ENCODE measurements around the gene XAGE1B. TPM values are rescaled to one million over a fixed set of nuclear protein-coding genes. Genes with fewer than 3 reads are reported as not detected.
"Not testable (repeated sequence)": the region's sequence is repeated elsewhere in the genome, so short reads cannot be mapped to it uniquely, and the experiment has no call there.

The XAGE1B gene, protein sequence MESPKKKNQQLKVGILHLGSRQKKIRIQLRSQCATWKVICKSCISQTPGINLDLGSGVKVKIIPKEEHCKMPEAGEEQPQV
- 0.30 TPM for polyA plus RNA-seq (ENCODE audit: insufficient read length)

DNA sequence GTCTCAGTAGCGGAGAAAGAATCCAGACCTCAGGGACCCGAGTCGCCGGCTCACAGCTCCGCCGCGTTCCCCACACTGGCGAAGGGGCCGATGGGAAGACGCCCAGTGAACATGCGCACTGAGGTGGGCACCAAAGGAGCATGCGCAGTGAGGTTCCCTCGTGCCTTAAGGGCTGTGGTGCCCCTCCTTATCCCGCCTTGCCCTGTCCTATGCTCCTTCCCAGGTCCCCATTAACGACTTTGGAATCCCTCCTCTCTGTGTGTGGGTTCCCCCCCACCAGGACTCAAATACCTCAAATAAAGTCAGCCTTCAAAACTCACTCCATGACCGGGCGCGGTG, at the start of gene XAGE1B:
Gene XAGE1B, minus strand, starts transcription at position 77 of the 339 bp plus-strand sequence. CDS start 1,536 bp downstream, outside the sequence.
- DNase-seq (ENCODE audit: low read depth), result not testable (repeated sequence)

DNA sequence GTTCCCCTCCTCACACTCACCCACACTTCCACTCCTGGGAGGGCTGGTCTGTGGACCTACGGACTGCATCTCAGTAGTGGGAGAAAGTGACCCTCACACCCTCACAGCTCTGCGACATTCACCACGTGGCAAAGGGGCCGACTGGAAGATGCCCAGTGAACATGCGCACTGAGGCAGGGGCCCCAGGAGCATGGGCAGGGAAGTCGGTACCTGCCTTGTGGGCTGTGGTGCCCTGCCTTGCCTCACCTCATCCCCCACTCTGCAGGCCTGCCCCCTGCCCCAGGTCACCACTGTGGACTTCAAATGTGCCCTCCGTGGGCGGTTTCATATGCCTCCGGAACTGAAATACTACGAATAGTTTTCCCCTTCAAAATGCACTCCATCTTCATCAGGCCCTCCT, 46.2 kb upstream of the XAGE1B start:
- no peak for DNase-seq (ENCODE audit: low read depth)

DNA sequence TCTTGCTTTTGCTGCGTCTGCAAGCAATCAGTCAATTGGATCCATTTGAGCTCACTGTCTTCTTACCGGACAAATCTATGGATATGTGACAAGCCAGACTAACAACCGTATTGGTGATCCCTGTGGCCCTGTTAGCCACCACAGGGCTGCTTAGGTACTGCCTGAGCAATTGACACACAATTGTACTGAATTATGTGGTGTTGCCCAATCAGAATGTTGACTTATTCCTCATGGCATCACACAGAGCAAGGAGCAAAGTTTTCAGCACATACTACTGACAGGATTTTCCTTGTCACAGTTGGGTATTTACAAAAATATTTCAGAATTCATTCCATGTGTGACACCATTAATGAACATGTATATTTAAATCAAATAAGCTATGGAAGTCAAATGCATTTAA, 41.3 kb upstream of the XAGE1B start:
- no peak for DNase-seq (ENCODE audit: low read depth)

DNA sequence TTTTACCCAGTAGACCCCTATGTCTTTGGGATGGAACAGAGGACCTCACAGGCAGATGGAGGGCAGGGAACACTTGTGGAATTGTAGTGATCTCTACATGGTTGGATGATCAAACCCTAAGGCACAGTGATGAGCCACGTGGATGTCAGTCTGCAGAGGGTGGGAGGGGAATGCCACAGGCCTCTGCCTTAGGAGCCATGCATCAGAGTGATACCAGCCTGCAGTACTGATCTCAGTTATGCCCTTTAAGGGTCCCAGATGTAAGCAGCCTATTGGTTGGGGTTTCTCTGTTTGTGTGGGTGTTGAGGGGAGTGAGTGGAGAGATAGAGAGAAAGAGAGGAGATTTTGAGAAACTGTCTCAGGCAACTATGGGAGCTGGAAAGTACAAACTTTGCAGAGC, 39.9 kb upstream of the XAGE1B start:
- no peak for DNase-seq (ENCODE audit: low read depth)

DNA sequence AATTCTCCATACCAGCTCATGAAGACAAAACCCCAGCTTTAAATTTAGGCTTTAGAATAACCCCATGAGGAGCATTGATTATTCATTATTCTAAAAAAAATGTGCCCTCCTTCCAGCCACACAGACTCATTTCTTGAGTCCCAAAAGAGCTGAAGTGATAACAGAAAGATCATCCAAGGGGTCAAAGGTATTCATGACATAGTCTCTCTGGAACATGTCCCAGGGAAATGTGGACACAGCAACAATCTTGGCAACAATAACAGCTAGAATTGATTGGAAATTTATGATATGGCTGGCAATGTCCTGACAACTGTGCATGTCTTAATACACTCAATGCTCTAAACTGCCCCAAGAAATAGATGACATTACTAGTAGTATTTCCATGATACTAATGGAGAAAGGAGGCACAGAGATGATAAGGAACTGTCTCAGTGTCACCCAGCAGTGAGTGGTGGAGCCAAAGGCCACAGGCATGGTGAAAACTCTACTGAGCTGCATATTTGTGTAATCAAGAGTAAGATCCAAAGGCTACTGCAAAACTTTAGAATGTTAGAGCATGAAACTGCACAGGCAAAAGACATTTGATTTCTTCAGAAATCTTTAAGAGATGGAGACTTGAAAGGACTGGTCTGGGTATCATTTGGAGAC, 37.3 kb upstream of the XAGE1B start:
- no peak for DNase-seq (ENCODE audit: low read depth)

DNA sequence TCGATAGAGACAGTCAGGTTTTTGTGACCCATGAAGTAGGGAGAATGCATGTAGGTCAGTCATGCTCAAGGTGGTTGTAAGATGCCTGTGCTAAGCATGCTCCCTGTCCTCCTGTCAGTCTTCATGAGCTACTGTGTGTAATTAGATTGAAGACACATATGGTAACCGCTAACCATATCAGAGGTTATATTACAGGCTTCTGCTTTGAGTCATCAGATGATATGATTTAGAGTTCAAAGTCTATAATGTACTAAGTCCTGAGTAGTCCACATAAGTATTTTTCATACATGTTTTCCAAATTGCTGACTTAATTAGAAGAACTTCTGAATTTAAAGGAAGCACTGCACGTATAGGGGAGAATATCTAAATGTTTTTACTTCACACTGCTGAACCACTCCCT, 31.9 kb upstream of the XAGE1B start:
- not testable (repeated sequence) for DNase-seq (ENCODE audit: low read depth)

DNA sequence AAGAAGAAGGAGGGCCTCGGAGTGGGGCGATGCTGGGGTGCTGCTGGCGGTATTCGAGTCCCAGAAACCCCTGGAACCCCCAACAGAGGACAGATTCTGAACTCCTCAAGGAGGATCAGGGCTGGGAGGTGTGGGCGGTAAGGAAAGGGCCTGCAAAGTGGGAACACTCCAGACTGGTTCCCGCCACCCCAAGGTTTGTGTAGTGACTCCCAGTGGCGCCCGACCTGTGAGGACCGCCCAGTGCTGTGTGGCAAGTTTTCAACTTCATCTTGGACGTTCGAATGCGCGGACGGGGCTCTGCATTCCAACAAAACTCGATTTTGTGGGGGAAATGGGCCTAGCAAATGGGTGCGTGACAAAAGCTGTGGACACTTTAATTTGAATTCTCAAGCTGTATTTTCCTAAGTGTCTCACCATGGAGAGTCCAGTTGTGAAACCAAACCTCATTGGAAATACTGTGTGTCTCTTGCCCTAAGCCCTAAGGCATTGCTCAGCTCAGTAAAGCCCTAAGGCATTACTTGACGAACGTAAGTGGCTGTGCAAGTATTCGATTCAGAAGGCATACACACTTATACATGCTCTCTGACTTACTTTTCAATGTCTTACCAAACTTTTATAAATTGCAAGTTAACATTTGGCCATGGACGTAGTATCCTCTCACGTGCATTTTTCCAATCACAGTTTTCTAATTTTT, 27.4 kb upstream of the XAGE1B start:
- no peak for DNase-seq (ENCODE audit: low read depth)

DNA sequence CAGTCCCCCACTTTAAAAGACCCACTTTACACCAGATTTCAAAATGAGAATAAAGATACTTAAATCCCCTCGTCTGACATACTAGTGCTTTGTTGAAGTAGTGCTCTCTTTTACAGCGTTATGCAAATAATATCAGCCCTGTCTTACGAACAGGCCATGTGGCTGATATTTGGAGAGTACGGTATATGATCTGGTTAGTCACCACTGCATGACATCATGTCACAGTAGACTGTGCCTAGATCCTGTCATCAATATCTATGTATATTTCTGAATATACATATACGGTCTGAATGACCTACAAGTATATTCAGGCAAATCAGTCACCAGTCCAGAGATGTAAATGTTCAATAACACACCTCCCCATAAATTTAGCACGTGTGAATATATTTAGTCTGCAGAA, 25.4 kb upstream of the XAGE1B start:
- no peak for DNase-seq (ENCODE audit: low read depth)

DNA sequence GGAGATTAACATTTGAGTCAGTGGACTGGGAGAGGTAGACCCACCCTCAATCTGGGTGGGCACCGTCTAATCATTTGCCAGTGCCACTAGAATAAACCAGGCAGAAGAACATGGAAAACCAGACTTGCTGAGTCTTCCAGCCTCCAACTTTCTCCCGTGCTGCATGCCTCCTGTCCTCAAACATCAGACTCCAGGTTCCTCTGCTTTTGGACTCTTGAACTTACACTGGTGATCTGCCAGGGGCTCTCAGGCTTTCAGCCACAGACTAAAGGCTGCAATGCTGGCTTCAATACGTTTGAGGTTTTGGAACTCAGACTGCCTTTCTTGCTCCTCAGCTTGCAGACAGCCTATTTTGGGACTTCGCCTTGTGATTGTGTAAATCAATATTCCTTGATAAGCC, 24.2 kb upstream of the XAGE1B start:
- not testable (repeated sequence) for DNase-seq (ENCODE audit: low read depth)

DNA sequence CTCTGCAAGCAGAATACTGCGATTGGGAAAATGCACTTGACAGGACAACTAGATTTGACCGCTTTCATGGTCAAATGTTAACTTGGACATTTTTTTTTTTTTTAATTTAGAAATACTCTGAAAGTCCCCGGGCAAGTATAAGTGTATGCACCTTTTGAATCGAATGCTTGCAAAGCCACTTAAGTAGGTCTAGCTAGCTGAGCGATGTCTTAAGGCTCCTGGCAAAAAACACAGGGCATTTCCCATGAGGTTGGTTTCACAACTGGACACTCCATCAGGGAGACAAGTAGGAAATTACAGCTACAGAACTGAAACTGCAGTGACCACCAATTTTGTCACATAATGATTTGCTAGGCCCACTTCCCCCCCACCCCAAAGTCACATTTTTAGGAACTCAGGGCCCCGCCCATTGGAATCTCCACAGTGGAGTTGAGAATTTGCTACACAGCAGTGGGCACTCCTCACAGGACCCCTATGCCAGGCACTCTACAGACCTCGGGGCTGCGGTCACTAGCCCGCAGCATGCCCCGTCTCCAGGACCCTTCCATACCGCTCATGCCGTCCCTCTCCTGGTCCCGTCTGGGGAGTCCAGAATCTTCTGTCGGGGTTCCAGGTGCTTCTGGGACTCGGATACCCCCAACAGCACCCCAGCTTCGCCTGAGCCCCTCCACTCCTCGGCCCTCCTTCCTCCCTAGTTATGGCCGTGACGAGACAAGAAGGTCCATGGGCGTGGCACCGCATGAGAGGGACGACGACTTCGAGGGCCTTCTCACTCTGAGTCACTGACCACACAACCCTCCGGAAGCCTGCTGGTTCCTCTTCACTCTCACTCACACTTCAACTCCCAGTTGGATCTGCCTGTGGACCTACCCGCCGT, 515 bp downstream of the XAGE1B start:
- not testable (repeated sequence) for DNase-seq (ENCODE audit: low read depth)

DNA sequence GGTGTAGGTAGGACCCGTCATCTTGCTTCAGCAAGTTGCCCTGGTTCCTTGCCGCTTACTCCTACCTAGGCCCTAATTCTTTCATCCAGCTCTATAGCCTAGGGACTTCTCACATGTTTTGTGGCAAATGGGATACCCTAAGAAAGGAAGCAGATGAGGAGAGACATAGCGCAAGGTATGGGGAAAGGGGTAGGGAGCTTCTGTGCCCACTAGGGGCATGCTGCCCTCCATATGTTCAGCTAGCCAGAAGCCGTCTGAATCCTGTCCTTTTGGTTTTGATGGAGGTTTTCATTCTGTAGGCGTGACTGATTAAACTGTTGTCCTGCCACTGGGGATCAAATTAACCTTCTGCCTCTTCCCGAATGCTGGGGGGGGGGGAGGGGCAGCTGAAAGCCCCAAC, 5.7 kb downstream of the XAGE1B start:
- not testable (repeated sequence) for DNase-seq (ENCODE audit: low read depth)

DNA sequence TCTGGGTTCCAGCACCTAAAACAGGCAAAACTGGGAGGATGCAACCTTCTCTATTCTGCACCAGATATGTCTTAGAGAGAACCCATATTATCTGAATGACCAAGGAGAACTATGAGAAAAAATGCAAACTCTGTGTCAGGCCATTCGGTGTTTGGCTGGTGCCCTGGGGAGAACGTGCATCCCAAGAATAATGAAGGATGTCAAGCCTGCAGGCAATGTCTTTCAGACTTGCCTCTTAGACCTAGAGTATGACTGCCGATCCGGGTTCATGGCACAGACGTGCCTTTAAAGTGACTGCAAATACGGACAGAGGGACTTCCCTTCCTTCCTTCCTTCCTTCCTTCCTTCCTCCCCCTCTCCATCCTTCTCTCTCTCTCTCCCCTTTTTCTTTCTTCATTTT, 6.9 kb downstream of the XAGE1B start:
- DNase-seq (ENCODE audit: low read depth), result no peak

DNA sequence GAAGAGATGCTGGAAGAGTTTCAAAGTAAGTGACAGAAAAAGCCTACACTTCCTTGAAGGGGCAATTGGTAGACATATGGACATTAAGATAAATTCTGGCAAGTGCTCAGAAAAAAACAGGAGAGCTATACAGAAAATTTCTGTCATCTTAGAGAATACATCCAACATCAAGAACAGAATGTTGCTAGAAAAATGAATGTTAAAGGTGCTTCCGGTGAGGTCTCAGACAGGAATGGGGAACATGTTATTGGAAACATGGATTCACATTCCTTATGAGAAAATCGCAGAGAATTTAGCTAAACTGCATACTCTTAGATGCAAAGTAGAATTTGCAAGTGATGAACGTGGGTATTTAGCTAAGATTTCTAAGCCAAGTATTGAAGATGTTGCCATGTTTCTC, 9.5 kb downstream of the XAGE1B start:
- no peak for DNase-seq (ENCODE audit: low read depth)

DNA sequence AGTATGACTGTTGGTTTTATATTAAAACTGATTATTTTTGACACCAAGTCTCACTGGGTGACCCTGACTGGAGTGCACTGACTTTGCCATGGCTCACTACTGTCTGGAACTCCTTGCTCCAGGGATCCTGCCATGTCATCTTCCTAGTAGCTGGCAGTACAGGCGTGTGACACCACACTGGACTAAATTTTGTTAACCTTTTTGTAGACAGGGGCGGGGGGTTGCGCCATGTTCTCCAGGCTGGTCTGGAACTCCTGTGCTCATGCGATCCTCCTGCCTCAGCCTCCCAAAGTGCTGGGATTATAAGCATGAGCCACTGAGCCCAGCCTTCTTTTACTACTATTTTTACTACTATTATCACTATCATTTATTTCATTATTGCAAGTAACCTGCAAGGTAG, 12.3 kb downstream of the XAGE1B start:
- no peak for DNase-seq (ENCODE audit: low read depth)

DNA sequence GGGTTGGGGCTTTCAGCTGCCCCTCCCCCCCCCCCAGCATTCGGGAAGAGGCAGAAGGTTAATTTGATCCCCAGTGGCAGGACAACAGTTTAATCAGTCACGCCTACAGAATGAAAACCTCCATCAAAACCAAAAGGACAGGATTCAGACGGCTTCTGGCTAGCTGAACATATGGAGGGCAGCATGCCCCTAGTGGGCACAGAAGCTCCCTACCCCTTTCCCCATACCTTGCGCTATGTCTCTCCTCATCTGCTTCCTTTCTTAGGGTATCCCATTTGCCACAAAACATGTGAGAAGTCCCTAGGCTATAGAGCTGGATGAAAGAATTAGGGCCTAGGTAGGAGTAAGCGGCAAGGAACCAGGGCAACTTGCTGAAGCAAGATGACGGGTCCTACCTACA, 15.5 kb downstream of the XAGE1B start:
- not testable (repeated sequence) for DNase-seq (ENCODE audit: low read depth)

DNA sequence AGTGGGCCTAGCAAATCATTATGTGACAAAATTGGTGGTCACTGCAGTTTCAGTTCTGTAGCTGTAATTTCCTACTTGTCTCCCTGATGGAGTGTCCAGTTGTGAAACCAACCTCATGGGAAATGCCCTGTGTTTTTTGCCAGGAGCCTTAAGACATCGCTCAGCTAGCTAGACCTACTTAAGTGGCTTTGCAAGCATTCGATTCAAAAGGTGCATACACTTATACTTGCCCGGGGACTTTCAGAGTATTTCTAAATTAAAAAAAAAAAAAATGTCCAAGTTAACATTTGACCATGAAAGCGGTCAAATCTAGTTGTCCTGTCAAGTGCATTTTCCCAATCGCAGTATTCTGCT, 20.5 kb downstream of the XAGE1B start:
- not testable (repeated sequence) for DNase-seq (ENCODE audit: low read depth)

DNA sequence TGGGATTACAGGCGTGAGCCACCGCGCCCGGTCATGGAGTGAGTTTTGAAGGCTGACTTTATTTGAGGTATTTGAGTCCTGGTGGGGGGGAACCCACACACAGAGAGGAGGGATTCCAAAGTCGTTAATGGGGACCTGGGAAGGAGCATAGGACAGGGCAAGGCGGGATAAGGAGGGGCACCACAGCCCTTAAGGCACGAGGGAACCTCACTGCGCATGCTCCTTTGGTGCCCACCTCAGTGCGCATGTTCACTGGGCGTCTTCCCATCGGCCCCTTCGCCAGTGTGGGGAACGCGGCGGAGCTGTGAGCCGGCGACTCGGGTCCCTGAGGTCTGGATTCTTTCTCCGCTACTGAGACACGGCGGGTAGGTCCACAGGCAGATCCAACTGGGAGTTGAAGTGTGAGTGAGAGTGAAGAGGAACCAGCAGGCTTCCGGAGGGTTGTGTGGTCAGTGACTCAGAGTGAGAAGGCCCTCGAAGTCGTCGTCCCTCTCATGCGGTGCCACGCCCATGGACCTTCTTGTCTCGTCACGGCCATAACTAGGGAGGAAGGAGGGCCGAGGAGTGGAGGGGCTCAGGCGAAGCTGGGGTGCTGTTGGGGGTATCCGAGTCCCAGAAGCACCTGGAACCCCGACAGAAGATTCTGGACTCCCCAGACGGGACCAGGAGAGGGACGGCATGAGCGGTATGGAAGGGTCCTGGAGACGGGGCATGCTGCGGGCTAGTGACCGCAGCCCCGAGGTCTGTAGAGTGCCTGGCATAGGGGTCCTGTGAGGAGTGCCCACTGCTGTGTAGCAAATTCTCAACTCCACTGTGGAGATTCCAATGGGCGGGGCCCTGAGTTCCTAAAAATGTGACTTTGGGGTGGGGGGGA, 21.1 kb downstream of the XAGE1B start, which contains the start of gene XAGE1A:
Gene XAGE1A, plus strand, starts transcription at position 264 of the 874 bp plus-strand sequence. CDS start 1,554 bp downstream, outside the sequence.
- DNase-seq (ENCODE audit: low read depth), result not testable (repeated sequence)

DNA sequence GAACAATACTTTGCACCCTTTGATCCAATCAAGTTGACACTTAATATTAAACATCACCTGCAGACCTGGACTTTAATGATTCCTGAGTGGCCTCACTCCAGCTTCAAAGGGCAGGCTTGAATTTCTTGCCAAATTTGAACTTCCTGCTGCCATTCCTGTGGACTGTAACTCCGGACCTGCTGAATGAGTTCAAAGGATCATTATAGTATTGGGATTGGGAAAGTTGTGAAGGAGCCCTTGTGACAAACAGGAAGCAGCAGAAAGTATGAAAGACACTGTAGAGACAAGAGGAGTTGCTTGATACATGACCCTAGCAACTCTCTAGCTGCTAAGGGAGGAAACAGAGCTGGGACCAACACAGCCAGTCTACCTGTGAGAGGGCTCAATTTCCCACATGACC, 45.6 kb downstream of the XAGE1B start:
- not testable (repeated sequence) for DNase-seq (ENCODE audit: low read depth)
